Kidney (tissue), 14 donors: ENCODE data around the gene LYZ. TPM values are rescaled to one million over a fixed set of nuclear protein-coding genes. Genes with fewer than 3 reads are reported as not detected.

Experiments
- DNase-seq, 5 donors: peaks; one replicate each; pipeline ENCODE4 v3.0.0-alpha.2; 2013 to 2020
- FAIRE-seq: peaks from 2 replicates; lab custom pipeline; 2012; peaks lifted over from hg19 to GRCh38; lab: Jason Lieb, UNC
- H3K27ac ChIP-seq, 2 donors: one replicate each; pipeline ENCODE4 v1.7.0; 2013; ENCODE audit warnings: low read depth in 2 of 2, low read length in 2 of 2, inconsistent platforms in 1 of 2
- H3K27me3 ChIP-seq: one replicate; pipeline ENCODE4 v1.7.1; 2013; ENCODE audit warnings: low read length, inconsistent platforms; ENCODE audit not compliant: control insufficient read depth, insufficient read depth
- H3K36me3 ChIP-seq, 3 donors: one replicate each; pipeline versions ENCODE4 v1.7.0 to v1.7.1; 2013; ENCODE audit warnings: low read length in 3 of 3, control low read depth in 1 of 3, inconsistent platforms in 1 of 3; ENCODE audit not compliant: insufficient read depth in 3 of 3, control insufficient read depth in 2 of 3
- H3K4me1 ChIP-seq, 3 donors: one replicate each; pipeline versions ENCODE4 v1.7.0 to v1.7.1; 2013; ENCODE audit warnings: low read length in 3 of 3, inconsistent platforms in 1 of 3, low read depth in 1 of 3; ENCODE audit not compliant: control insufficient read depth in 2 of 3, insufficient read depth in 2 of 3
- H3K4me3 ChIP-seq, 3 donors: one replicate each; pipeline versions ENCODE4 v1.7.0 to v1.8.1; 2013; ENCODE audit warnings: low read length in 3 of 3, control low read depth in 1 of 3, inconsistent platforms in 1 of 3
- H3K9ac ChIP-seq, 3 donors: one replicate each; pipeline versions ENCODE4 v1.7.0 to v1.7.1; 2013; ENCODE audit warnings: low read length in 3 of 3, control low read depth in 1 of 3, inconsistent platforms in 1 of 3
- H3K9me3 ChIP-seq, 3 donors: one replicate each; pipeline versions ENCODE4 v1.7.0 to v1.7.1; 2013; ENCODE audit warnings: low read length in 3 of 3, control low read depth in 1 of 3, inconsistent platforms in 1 of 3; ENCODE audit not compliant: control insufficient read depth in 2 of 3, insufficient read depth in 1 of 3
- intact Hi-C: fragments of 100-400 bp; cut with DNase I; formaldehyde crosslinking; loops from one replicate; pipeline ENCODE4 v1.11.1; 2022
- polyA plus RNA-seq: library from polyadenylated mRNA; stranded (reverse); fragments of 350-450 nt; fragmentation: Illumina TruSeq; extraction: RNeasy Lipid Tissue Mini Kit (QIAGEN cat#74804); gene quantifications from one replicate; pipeline ENCODE4 v1.2.3, GENCODE V29; 2014; ENCODE audit warnings: low read depth, low replicate concordance; ENCODE audit not compliant: insufficient read depth
- total RNA-seq: library from RNA; stranded (reverse); fragmentation: NEBNext Ultra II Directional; extraction: Animal tissue kit (Norgen Biotek cat#: 25700); gene quantifications from one replicate; pipeline ENCODE4 v1.2.1, GENCODE V29; 2021
- TF ChIP-seq, protein P1 (sequence below): IDR thresholded peaks from 3 replicates; pipeline ENCODE4 v1.5.1; 2012; ENCODE audit warnings: mild to moderate bottlenecking, moderate library complexity, borderline replicate concordance; ENCODE audit not compliant: insufficient read depth; ENCODE audit errors: extremely low read depth
- donor health status: control.
- donor health status: control.
- donor health status: control.
- donor health status: control.
- donor health status: control.
- donor health status: DM: yes; HTN: yes; CAD: no.
- donor health status: Normal renal cell carcinoma (clear cell type).

LYZ gene
- total and polyA plus RNA-seq, 2 donors from 2014 or later: 7.1 to 70.9 TPM

DNA sequence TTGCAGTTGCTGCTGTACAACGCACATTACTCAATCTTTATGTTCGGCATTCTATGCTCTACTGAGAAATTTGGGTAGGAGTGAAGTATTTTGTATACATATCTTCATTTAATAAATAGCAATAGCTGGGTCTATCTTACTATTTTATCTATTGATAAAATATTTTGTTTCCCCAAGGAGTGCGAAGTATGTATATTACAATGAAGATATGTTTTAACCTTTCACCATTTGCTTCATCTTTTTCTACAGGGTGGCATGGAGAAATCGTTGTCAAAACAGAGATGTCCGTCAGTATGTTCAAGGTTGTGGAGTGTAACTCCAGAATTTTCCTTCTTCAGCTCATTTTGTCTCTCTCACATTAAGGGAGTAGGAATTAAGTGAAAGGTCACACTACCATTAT, 4.7 kb downstream of the LYZ start:
- H3K4me1 ChIP-seq: no peaks in the 10 kb centered on the region
- H3K36me3 ChIP-seq: no peaks in the 10 kb centered on the region
- no peaks in the 10 kb centered on the region for H3K27me3 ChIP-seq
- H3K4me3 ChIP-seq: no peak overlapping the region
- TF ChIP-seq, protein P1, sequence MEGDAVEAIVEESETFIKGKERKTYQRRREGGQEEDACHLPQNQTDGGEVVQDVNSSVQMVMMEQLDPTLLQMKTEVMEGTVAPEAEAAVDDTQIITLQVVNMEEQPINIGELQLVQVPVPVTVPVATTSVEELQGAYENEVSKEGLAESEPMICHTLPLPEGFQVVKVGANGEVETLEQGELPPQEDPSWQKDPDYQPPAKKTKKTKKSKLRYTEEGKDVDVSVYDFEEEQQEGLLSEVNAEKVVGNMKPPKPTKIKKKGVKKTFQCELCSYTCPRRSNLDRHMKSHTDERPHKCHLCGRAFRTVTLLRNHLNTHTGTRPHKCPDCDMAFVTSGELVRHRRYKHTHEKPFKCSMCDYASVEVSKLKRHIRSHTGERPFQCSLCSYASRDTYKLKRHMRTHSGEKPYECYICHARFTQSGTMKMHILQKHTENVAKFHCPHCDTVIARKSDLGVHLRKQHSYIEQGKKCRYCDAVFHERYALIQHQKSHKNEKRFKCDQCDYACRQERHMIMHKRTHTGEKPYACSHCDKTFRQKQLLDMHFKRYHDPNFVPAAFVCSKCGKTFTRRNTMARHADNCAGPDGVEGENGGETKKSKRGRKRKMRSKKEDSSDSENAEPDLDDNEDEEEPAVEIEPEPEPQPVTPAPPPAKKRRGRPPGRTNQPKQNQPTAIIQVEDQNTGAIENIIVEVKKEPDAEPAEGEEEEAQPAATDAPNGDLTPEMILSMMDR: no peak
- DNase-seq: no peak
- no peaks in the 10 kb centered on the region for H3K9me3 ChIP-seq
- no peak for FAIRE-seq
- intact Hi-C loops: no loop called here
- no peak overlapping the region for H3K9ac ChIP-seq
- no peak overlapping the region for H3K27ac ChIP-seq

DNA sequence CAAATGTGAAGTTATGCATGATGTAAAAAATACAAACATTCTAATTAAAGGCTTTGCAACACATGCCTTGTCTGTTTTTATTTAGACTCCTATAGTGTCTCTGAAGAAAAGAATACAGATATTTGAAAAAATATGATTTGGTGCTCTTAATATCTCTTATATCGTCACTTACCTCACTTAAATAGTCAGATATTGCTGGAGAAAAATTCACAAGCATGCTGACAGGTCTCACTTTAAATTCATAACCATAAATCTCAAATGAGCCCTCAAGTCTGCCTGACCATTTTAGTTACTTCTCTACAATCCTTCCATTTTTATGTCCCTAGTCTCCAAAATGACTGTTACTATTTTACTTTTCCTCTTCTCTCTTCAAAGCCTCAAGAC, 6.0 kb downstream of the LYZ start:
- no peaks in the 10 kb centered on the region for H3K27me3 ChIP-seq
- TF ChIP-seq, protein P1: no peak
- peaks cover 0 to 3% (median under 1%) of the 10 kb centered on the region in 3 donors for H3K4me1 ChIP-seq
- no peak for DNase-seq
- H3K9ac ChIP-seq: no peak overlapping the region
- intact Hi-C loops: no loop called here
- no peaks in the 10 kb centered on the region for H3K9me3 ChIP-seq
- no peaks in the 10 kb centered on the region for H3K36me3 ChIP-seq
- H3K4me3 ChIP-seq: no peak overlapping the region
- H3K27ac ChIP-seq: no peak overlapping the region
- no peak for FAIRE-seq

DNA sequence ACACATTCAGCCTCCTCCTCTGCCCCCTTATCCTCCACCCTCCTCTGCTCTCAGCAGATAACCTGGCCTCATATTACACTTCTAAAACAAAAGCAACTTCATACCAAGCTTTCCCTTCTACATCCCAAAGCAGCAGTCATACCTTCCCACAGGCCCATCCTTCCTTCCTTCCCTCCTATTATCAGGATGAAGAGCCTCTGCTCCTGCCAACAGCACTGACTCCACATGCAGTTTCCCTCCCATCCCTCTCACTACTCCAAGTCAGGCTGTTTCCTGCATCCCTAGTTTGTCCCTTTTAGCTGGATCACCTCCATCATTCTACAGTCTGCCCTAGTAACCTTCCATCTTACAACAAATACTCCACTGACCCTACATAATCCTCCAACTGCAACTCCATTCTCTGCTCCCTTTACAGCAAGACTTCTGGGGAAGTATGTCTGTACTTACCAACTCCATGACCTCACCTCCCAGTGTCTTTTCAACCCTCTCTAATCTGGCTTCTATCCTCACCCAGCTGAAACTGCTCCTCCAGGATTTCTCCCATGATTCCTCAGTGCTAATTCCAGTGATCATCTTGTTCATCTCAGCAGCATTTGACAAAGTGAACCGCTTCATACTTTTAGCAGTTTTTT, 6.5 kb downstream of the LYZ start:
- Histone ChIP-seq H3K4me1 (peaks cover 0 to 5% (median 2%) of the 10 kb centered on the region in 3 donors), H3K27ac (no peak overlapping the region), H3K27me3 (no peaks in the 10 kb centered on the region), H3K9me3 (no peaks in the 10 kb centered on the region), H3K4me3 (no peak overlapping the region), H3K36me3 (no peaks in the 10 kb centered on the region), H3K9ac (no peak overlapping the region)
- TF ChIP-seq, protein P1: no peak
- no peak for FAIRE-seq
- DNase-seq: no peak
- intact Hi-C loops: no loop called here
